Renal pelvis (tissue), 4 donors: ENCODE data around the gene AGO1. TPM values are rescaled to one million over a fixed set of nuclear protein-coding genes. Genes with fewer than 3 reads are reported as not detected.
"Not testable (repeated sequence)": the region's sequence is repeated elsewhere in the genome, so short reads cannot be mapped to it uniquely, and the experiment has no call there.

Source experiments
- DNase-seq: peaks from one replicate; pipeline ENCODE4 v3.0.0-alpha.2; 2013
- polyA plus RNA-seq, 3 donors: library from polyadenylated mRNA; unstranded; fragments of 120-200 nt; gene quantifications; one replicate each; pipeline ENCODE4 v1.2.1, GENCODE V29; 2013; ENCODE audit not compliant: insufficient read length in 3 of 3

The AGO1 gene
- polyA plus RNA-seq, 3 donors, result 17.6 to 21.6 (median 21.1) TPM

GRCh38 chr1:35863881-35864625, 19.0 kb upstream of the AGO1 start:
- DNase-seq, result no peak

- no peak for DNase-seq
Measured at GRCh38 chr1:35864813-35865212, 18.2 kb upstream of the AGO1 start.

GRCh38 chr1:35866991-35867390, 16.0 kb upstream of the AGO1 start:
- no peak for DNase-seq

DNA sequence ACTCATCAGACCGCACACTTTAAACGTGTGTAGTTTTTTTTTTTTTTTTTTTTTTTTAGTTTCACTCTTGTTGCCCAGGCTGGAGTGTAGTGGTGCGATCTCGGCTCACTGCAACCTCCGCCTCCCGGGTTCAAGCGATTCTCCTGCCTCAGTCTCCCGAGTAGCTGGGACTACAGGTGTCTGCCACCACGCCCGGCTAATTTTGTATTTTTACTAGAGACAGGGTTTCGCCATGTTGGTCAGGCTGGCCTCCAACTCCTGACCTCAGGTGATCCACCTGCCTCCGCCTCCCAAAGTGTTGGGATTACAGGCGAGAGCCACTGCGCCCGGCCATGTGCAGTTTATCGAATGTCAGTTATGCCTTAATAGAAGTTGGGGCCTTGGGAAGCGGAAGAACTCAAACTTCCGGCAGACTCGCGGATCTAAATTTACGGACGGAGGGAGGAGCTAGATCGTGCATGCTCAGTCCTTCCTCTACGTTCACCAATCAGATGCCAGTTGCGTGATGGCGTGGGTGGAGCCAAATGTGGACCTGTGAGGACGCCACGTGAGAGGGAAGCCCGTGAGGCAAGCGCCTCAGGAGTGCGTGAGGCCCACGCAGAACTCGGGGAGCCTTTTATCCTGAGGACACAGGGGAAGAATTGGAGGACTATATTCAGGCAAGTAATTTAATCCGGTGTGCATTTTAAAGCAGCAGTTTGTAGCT, 13.6 kb upstream of the AGO1 start:
- not testable (repeated sequence) for DNase-seq

DNA sequence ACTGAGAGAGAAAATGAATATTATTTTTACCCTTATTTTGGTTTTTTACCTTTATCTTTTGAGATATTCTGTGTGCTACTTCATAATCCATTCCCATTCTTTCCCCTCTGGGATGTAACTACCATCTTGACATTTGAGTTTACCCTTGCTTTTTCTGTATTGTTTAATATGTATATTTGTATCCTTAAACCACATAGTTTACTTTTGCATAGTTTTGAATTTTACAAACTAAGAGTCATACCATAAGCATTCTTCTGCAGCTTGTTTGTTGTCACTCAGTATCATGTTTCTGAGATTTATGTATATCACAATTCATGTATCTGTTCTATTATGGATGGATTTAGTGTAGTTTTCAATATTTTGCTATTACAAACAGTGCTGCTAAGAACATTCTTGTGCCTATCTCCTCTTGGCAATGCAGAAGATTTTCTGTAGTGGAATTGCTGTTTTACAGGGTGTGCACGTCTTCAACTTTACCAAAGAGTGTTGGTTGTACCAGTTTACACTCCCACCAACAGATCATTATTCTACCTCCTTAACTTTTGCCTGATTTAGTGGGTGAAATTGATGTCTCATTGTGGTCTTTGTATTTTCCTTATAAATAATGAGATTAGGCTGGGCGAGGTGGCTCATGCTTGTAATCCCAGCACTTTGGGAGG, 12.2 kb upstream of the AGO1 start:
- no peak for DNase-seq

GRCh38 chr1:35873243-35873750, 9.7 kb upstream of the AGO1 start:
- no peak for DNase-seq

GRCh38 chr1:35874115-35874514, 8.9 kb upstream of the AGO1 start:
- DNase-seq, result not testable (repeated sequence)

DNA sequence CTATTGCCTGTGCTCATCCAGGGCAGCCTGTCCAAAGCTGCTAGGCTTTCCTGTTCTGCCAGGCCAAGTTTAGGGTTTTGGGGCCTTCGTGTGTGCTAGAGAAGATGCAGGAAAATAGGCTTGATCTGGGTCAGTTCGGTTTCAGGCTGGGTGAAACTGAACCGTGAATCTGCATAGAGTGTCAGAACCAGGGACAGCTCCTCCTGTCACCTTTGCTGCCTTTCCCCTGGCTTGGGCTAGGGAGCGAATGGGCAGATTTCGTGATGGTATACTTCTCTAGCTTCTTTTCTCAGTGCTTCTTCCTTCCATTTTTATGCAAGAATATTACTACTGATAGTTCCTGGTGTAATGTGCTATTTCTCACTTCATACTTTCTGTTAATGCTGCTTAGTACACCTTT, 6.0 kb upstream of the AGO1 start:
- DNase-seq, result peak; percentile 31

GRCh38 chr1:35881850-35882273, 1.1 kb upstream of the AGO1 start:
- no peak for DNase-seq

- DNase-seq, result no peak
Measured at GRCh38 chr1:35882586-35882944, 444 bp upstream of the AGO1 start.

GRCh38 chr1:35883635-35884101, 659 bp downstream of the AGO1 start:
- peak; percentile 34 for DNase-seq

DNA sequence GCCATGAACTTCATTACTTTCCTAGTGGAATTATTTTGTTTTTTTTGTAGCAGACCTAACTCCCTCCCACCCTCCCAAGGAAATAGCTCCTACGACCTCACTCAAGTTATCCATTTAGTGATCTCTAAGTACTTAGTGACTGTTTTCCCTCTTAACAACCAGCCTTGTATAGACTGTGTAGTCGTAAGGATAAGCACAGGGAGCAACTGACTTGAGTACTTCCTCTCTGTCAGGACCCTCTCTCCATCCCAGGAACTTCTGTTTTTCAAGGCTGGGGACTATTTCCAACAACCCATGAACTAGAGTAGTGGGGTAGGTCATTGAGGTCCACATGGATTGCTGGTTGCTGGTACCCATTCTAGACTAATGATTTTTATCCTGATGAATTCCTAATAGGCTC, 1.9 kb downstream of the AGO1 start:
- DNase-seq, result no peak

- no peak for DNase-seq
Measured at GRCh38 chr1:35885961-35886558, 3.1 kb downstream of the AGO1 start.

- no peak for DNase-seq
Measured at GRCh38 chr1:35886577-35887431, 3.8 kb downstream of the AGO1 start.

GRCh38 chr1:35887508-35887907, 4.5 kb downstream of the AGO1 start:
- DNase-seq, result no peak

DNA sequence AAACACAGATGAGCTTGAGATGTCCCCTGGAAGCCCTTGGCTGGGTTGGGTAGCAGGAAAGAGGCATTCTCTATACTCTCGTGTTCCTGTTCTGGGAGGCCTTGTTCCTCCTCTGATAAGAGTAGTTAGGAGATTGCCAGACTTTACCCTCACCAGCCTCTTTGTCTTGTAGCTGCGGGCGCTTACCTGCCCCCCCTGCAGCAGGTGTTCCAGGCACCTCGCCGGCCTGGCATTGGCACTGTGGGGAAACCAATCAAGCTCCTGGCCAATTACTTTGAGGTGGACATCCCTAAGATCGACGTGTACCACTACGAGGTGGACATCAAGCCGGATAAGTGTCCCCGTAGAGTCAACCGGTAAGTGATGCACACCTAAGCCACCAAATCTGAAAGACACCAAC, 5.2 kb downstream of the AGO1 start:
- DNase-seq, result no peak

DNA sequence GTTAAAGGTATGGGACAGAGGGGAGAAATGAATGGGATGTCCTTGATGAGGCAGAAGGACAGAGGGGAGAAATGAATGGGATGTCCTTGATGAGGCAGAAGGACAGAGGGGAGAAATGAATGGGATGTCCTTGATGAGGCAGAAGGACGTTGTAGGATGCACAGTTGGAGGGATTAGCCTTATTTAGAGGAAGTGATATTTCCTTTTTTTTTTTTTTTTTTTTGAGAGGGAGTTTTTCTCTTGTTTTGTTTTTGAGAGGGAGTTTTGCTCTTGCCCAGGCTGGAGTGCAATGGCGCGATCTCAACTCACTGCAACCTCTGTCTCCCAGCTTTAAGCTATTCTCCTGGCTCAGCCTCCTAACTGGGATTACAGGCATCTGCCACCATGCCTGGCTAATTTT, 6.0 kb downstream of the AGO1 start:
- not testable (repeated sequence) for DNase-seq

DNA sequence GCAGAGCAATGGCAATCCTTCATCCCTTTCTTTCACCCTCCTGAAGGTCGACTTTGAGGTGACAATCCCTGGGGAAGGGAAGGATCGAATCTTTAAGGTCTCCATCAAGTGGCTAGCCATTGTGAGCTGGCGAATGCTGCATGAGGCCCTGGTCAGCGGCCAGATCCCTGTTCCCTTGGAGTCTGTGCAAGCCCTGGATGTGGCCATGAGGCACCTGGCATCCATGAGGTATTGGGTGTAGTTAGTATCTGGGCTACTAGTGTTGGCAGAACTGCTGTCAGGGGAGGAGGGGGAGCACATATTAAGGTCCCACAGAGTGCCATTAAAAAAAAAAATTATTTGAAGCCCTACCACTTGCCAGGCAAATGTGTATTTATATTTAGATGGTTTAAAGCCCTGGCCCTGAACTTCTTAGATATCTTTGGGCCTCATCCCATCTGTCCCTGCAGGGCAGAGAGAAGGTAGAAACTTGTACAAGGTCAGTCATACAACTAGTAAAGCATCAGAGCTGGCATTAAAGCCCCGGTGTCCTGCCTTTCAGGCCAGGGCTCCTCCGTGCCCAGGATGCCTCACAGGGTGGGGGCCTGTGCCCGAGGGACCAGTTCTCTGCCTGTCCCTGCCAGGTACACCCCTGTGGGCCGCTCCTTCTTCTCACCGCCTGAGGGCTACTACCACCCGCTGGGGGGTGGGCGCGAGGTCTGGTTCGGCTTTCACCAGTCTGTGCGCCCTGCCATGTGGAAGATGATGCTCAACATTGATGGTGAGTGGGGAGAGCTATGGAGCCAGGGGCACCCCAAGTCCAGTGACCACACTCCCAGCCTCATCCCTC, 10.3 kb downstream of the AGO1 start:
- no peak for DNase-seq

GRCh38 chr1:35894183-35894582, 11.2 kb downstream of the AGO1 start:
- no peak for DNase-seq

DNA sequence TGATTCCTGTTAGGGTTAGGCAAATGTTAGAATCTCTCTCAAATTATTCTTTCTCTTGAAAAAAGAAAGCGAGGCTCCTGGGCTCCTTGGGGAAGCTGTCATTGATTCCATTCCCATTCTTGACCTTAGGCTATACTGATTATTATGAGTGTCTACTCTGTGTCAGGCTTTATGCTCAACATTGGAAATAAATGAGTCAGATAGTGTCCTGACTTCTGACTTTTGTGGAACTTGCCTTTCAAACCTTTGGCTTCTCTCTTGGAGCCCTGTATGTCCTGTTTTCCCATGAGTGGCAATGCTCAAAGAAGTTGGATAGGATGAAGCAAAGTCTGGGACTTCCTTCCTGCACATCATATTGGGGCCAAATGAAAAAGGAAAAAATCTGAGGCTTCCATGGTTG, 11.6 kb downstream of the AGO1 start:
- no peak for DNase-seq
